Measurements from ENCODE around the gene SH3BP5. TPM values are rescaled to one million over a fixed set of nuclear protein-coding genes. Genes with fewer than 3 reads are reported as not detected.

SH3BP5 gene
- total RNA-seq, 1 experiment from 2014 or later: 13.9 TPM

DNA sequence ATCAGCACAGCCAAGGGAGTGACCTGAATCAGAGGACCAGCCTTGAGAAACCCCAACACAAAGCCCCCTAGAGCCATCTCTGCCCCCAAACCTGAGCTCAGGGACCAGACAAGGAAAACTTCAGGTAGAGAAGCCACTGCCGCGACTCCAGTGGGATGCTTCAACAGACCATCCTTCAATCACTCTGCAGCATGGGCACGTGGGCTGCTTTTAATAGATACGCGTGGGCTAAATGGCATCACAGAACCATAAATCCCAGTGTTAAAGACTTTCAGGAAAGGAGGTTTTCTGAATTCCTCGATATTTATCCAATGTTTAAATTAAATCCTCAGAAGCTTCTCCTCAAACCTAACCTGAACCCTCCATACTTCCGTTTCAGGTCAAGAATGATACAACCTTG is 30.6 kb downstream of the SH3BP5 start:
- peaks cover 5% of the 10 kb centered on the region; the same call in 1 of the 2 replicates for H3K79me2 ChIP-seq (ENCODE audit: insufficient read depth, low read length)
- TF ChIP-seq EGR1 (IDR thresholded peaks at IDR 0.05; ENCODE audit: low read depth): no peak
- no peak for TF ChIP-seq POLR2AphosphoS5 (IDR thresholded peaks at IDR 0.05; ENCODE audit: low read depth, low read length)
- no TSS peak for BruUV-seq (replicated peaks)
- H3K9me3 ChIP-seq (ENCODE audit: control insufficient read depth in 1 of 2, insufficient read depth in 1 of 2, low read depth in 1 of 2, low read length in 2 of 2): no peaks in the 10 kb centered on the region
- no peaks in the 10 kb centered on the region for H3K36me3 ChIP-seq (ENCODE audit: control insufficient read depth in 1 of 2, insufficient read depth in 2 of 2, low read length in 2 of 2)
- H3K4me3 ChIP-seq (replicated peaks in 1 of 2; ENCODE audit: low read depth in 1 of 2, low read length in 2 of 2): no peak overlapping the region
- H3K9ac ChIP-seq (ENCODE audit: low read length): no peak overlapping the region
- CTCF ChIA-PET: interaction anchor here (1.0 kb wide), 1 partner anchor 9 kb away, joined by 3 read pairs; no protein-coding TSS in a partner anchor
- ATAC-seq (no peak), DNase-seq (ENCODE audit: low read depth, low spot score) (no peak)
- no peak overlapping the region for H3K27ac ChIP-seq (ENCODE audit: low read depth, low read length)
- H3K4me2 ChIP-seq (ENCODE audit: low read length): no peak overlapping the region
- H3K27me3 ChIP-seq (ENCODE audit: insufficient read depth, low read length): no peaks in the 10 kb centered on the region
- RAD21 ChIA-PET (ENCODE audit: low non-redundant PET in 1 of 2, low total read pairs in 2 of 2, uncharacterized antibody in 2 of 2, unreplicated experiment in 2 of 2): no interaction called here
- no peaks in the 10 kb centered on the region for H4K20me1 ChIP-seq (ENCODE audit: insufficient read depth)
- peaks cover 19 to 27% of the 10 kb centered on the region in 2 experiments for H3K4me1 ChIP-seq (ENCODE audit: control insufficient read depth in 1 of 2, insufficient read depth in 2 of 2, low read length in 2 of 2)
- no peaks in the 10 kb centered on the region for H3K9me2 ChIP-seq (ENCODE audit: insufficient read depth)
- intact Hi-C loops (cut with micrococcal nuclease): no loop called here
- POLR2A ChIA-PET: no interaction called here
- no peak overlapping the region for H2AFZ ChIP-seq (ENCODE audit: low read depth, low read length, poor library complexity, severe bottlenecking)

DNA sequence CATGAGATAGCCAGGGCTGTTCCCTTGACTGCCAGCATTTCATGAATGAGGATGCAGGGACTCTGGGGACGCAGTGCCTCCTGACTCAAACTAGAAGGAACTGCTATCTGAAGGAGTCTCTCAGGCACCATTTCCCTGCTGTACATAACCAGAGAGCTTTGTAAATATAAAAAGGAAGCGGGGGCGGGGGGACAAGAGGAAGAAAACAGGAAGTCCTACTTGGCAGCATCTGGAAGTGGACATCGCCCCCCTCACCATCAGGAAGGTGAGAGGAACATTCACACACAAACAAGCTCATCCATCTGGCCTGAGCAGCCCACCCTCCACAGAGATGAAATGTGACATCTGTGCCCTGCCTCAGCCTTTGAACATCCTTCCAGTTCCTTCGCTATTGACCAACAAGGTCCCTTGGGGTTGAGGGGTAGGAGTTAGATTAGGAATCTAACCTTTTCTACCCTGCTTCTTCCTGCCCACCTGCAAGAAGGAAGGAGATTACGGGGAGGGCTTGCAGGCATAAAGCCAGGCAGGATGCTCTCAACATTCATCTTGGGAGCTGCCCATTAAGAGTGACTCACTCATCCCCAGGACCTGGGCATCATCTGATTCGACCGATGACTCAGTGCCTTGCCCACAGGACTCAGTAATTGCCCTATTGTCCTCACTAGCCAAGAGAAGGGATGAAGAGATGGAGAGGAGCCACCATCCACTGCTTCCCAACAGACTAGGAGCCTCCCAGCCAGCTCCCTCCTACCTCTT is 31.9 kb downstream of the SH3BP5 start:
- H3K36me3 ChIP-seq (ENCODE audit: control insufficient read depth in 1 of 2, insufficient read depth in 2 of 2, low read length in 2 of 2): no peaks in the 10 kb centered on the region
- H3K27me3 ChIP-seq (ENCODE audit: insufficient read depth, low read length): no peaks in the 10 kb centered on the region
- no peak overlapping the region for H3K9ac ChIP-seq (ENCODE audit: low read length)
- POLR2A ChIA-PET: interaction anchor here (0.7 kb wide), 1 partner anchor 18 kb away, joined by 3 read pairs; no protein-coding TSS in a partner anchor
- ATAC-seq (peak; percentile 96), DNase-seq (ENCODE audit: low read depth, low spot score) (peak; percentile 75)
- no peak overlapping the region for H2AFZ ChIP-seq (ENCODE audit: low read depth, low read length, poor library complexity, severe bottlenecking)
- RAD21 ChIA-PET (ENCODE audit: low non-redundant PET in 1 of 2, low total read pairs in 2 of 2, uncharacterized antibody in 2 of 2, unreplicated experiment in 2 of 2): interaction anchor here in 1 of 2 experiments (0.7 kb wide), 1 partner anchor 33 kb away, joined by 3 read pairs; no protein-coding TSS in a partner anchor
- H3K79me2 ChIP-seq (ENCODE audit: insufficient read depth, low read length): peaks cover 5% of the 10 kb centered on the region; the same call in 1 of the 2 replicates
- BruUV-seq (replicated peaks): no TSS peak
- H4K20me1 ChIP-seq (ENCODE audit: insufficient read depth): no peaks in the 10 kb centered on the region
- peaks cover 17 to 23% of the 10 kb centered on the region in 2 experiments for H3K4me1 ChIP-seq (ENCODE audit: control insufficient read depth in 1 of 2, insufficient read depth in 2 of 2, low read length in 2 of 2)
- intact Hi-C loops (cut with micrococcal nuclease): no loop called here
- CTCF ChIA-PET: interaction anchor here (1.0 to 1.4 kb wide), 2 partner anchors 10 to 105 kb away, joined by 3 read pairs; no protein-coding TSS in a partner anchor
- H3K9me3 ChIP-seq (ENCODE audit: control insufficient read depth in 1 of 2, insufficient read depth in 1 of 2, low read depth in 1 of 2, low read length in 2 of 2): no peaks in the 10 kb centered on the region
- H3K4me2 ChIP-seq (ENCODE audit: low read length): peak overlapping the region; percentile 39
- H3K4me3 ChIP-seq (replicated peaks in 1 of 2; ENCODE audit: low read depth in 1 of 2, low read length in 2 of 2): 0 out of 4 replicates have a peak overlapping the region, but pooled peaks of 1 of the 2 experiments have one; percentile 1
- H3K9me2 ChIP-seq (ENCODE audit: insufficient read depth): no peaks in the 10 kb centered on the region
- H3K27ac ChIP-seq (ENCODE audit: low read depth, low read length): 0 out of 2 replicates have a peak overlapping the region, but pooled peaks have one; percentile 1
- TF ChIP-seq ELF1 (IDR thresholded peaks at IDR 0.05; ENCODE audit: borderline replicate concordance, low read depth): no peak
- TF ChIP-seq EGR1 (IDR thresholded peaks at IDR 0.05; ENCODE audit: low read depth): no peak
- peak; percentile 48; the same call in 1 of the 2 replicates for TF ChIP-seq POLR2AphosphoS5 (IDR thresholded peaks at IDR 0.05; ENCODE audit: low read depth, low read length)
- TF ChIP-seq EZH2 (IDR thresholded peaks at IDR 0.05): no peak
- no peak for TF ChIP-seq ZFX (IDR thresholded peaks at IDR 0.05)
- peak; percentile 42; the same call in 1 of the 2 replicates for TF ChIP-seq SIN3A (IDR thresholded peaks at IDR 0.05; ENCODE audit: low read depth)
- TF ChIP-seq POLR2A (IDR thresholded peaks at IDR 0.05; ENCODE audit: borderline replicate concordance, extremely low read depth, insufficient read depth, insufficient read length): no peak
- no peak for TF ChIP-seq SRF (IDR thresholded peaks at IDR 0.05; ENCODE audit: low read depth)
- no peak for TF ChIP-seq CEBPB (IDR thresholded peaks at IDR 0.05; ENCODE audit: low read depth)
- 0 out of 2 replicates have a peak, but pooled peaks have one; percentile 9 for TF ChIP-seq MAX (IDR thresholded peaks at IDR 0.05)
- TF ChIP-seq RAD21 (IDR thresholded peaks at IDR 0.05; ENCODE audit: low read depth): no peak
- no peak for TF ChIP-seq ZNF274 (IDR thresholded peaks at IDR 0.05; ENCODE audit: low read depth, low read length)
- TF ChIP-seq SP1 (IDR thresholded peaks at IDR 0.05; ENCODE audit: low read depth): peak; percentile 57; the same call in 1 of the 2 replicates
- TF ChIP-seq YY1 (IDR thresholded peaks at IDR 0.05; ENCODE audit: extremely low read depth, insufficient replicate concordance, low read depth, low read length): no peak
- peak; percentile 85 for TF ChIP-seq CBX3 (IDR thresholded peaks at IDR 0.05; ENCODE audit: low read depth)
- TF ChIP-seq, protein P1, sequence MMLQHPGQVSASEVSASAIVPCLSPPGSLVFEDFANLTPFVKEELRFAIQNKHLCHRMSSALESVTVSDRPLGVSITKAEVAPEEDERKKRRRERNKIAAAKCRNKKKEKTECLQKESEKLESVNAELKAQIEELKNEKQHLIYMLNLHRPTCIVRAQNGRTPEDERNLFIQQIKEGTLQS (IDR thresholded peaks at IDR 0.05): no peak
- peak; percentile 95 for TF ChIP-seq FOSL1 (IDR thresholded peaks at IDR 0.05; ENCODE audit: low read depth)
